IPS DF 4.7 (cell line): ENCODE results near the gene LRP10.

Source experiments
- DNase-seq: peaks from one replicate; pipeline ENCODE4 v3.0.0-alpha.2; 2013; ENCODE audit warnings: low spot score; ENCODE audit errors: extremely low read depth

The LRP10 gene

GRCh38 chr14:22918804-22919600 is 47.5 kb downstream of the LRP10 start, which contains the start of gene RBM23:
TSS of gene RBM23 (minus strand) at chr14:22919149.
- peak; percentile 100 for DNase-seq

- DNase-seq = no peak
Observed at GRCh38 chr14:22919601-22919921, 48.0 kb downstream of the LRP10 start.

- DNase-seq = no peak
Observed at GRCh38 chr14:22920697-22921096, 49.2 kb downstream of the LRP10 start.

- no peak for DNase-seq
Observed at GRCh38 chr14:22922294-22922693, 50.8 kb downstream of the LRP10 start.

GRCh38 chr14:22923746-22924145 is 52.2 kb downstream of the LRP10 start:
- no peak for DNase-seq

- DNase-seq = no peak
Observed at GRCh38 chr14:22925513-22925912, 54.0 kb downstream of the LRP10 start.

GRCh38 chr14:22926316-22926715 is 54.8 kb downstream of the LRP10 start:
- no peak for DNase-seq

GRCh38 chr14:22928237-22929103 is 56.9 kb downstream of the LRP10 start:
- DNase-seq = no peak

GRCh38 chr14:22929104-22929960 is 57.8 kb downstream of the LRP10 start, which contains the start of gene PRMT5:
TSS of gene PRMT5 (minus strand) at chr14:22929376. CDS start at chr14:22929361, 15 bp downstream.
- DNase-seq = peak; percentile 97

- DNase-seq = no peak
Observed at GRCh38 chr14:22929961-22930364, 58.4 kb downstream of the LRP10 start.
